RWPE1 (cell line): ENCODE results near the gene IL1RN.

Source experiments
- CTCF ChIA-PET: fragments of 350-600 bp; sonication (Branson Sonifier 250); formaldehyde crosslinking; extraction: SDS; loops from one replicate; lab custom pipeline; 2021; lab: Yijun Ruan, JAX
- POLR2A ChIA-PET: fragments of 400-600 bp; formaldehyde crosslinking; extraction: SDS; loops from one replicate; lab custom pipeline; 2020; ENCODE audit warnings: antibody characterized with exemption; ENCODE audit not compliant: low non-redundant PET; lab: Yijun Ruan, JAX
- DNase-seq: peaks from one replicate; pipeline ENCODE4 v3.0.0; 2012; ENCODE audit warnings: low spot score
- H3K27ac ChIP-seq: fragments of 450-650 bp; 2 replicates; pipeline ENCODE4 v1.5.1; 2017
- CTCF ChIP-seq: fragments of 450-650 bp; conservative IDR thresholded peaks from 2 replicates; pipeline ENCODE4 v1.5.1; 2017; ENCODE audit warnings: low read depth, mild to moderate bottlenecking

IL1RN gene

GRCh38 chr2:113081488-113082210, 45.7 kb upstream of the IL1RN start:
- POLR2A ChIA-PET, result no interaction called here
- no peak for DNase-seq
- CTCF ChIA-PET, result interaction anchor here (0.6 to 0.8 kb wide), 2 partner anchors 45 to 123 kb away, joined by 3 read pairs; no protein-coding TSS in a partner anchor
- no peak overlapping the region for H3K27ac ChIP-seq
- TF ChIP-seq CTCF, result no peak

GRCh38 chr2:113083296-113083695, 44.1 kb upstream of the IL1RN start:
- ChIA-PET CTCF (interaction anchor here (0.5 kb wide), 1 partner anchor 293 kb away, joined by 3 read pairs; no protein-coding TSS in a partner anchor), POLR2A (no interaction called here)
- TF ChIP-seq CTCF, result no peak
- DNase-seq, result no peak
- no peak overlapping the region for H3K27ac ChIP-seq

- ChIA-PET CTCF (interaction anchor here (0.6 to 1.8 kb wide), 9 partner anchors 14 to 156 kb away, joined by 3 to 10 read pairs (median 4); no protein-coding TSS in a partner anchor), POLR2A (no interaction called here)
- no peak for DNase-seq
- H3K27ac ChIP-seq, result no peak overlapping the region
- peak; percentile 29 for TF ChIP-seq CTCF
These were observed 43.0 kb upstream of the IL1RN start for GRCh38 chr2:113084249-113085000.

GRCh38 chr2:113085542-113085941, 41.9 kb upstream of the IL1RN start:
- ChIA-PET POLR2A (no interaction called here), CTCF (interaction anchor here (0.6 to 1.8 kb wide), 7 partner anchors 44 to 164 kb away, joined by 3 to 10 read pairs (median 4); no protein-coding TSS in a partner anchor)

GRCh38 chr2:113088213-113088992, 39.0 kb upstream of the IL1RN start:
- CTCF ChIA-PET, result interaction anchor here (0.6 to 1.6 kb wide), 2 partner anchors 8 to 105 kb away, joined by 3 to 4 read pairs; no protein-coding TSS in a partner anchor
- DNase-seq, result no peak
- no peak overlapping the region for H3K27ac ChIP-seq
- TF ChIP-seq CTCF, result no peak
- POLR2A ChIA-PET, result no interaction called here

More at GRCh38 chr2:113085542-113085941, 41.9 kb upstream of the IL1RN start:
- H3K27ac ChIP-seq, result peak overlapping the region; percentile 75
- no peak for TF ChIP-seq CTCF
- peak; percentile 66 for DNase-seq
